Retinal pigment epithelial cell (primary cell): ENCODE measurements around the gene MYH7B.

ENCODE experiments used
- DNase-seq: peaks from one replicate; pipeline ENCODE4 v3.0.0-alpha.2; 2010; ENCODE audit warnings: low read depth
- H3K4me3 ChIP-seq: 2 replicates; pipeline ENCODE4 v1.5.1; 2011; ENCODE audit warnings: mild to moderate bottlenecking, low read length, control low read depth, moderate library complexity
- CTCF ChIP-seq: conservative IDR thresholded peaks from 2 replicates; pipeline ENCODE4 v1.5.1; 2011; ENCODE audit warnings: low read depth, low read length, control low read depth, inconsistent platforms

The MYH7B gene

GRCh38 chr20:34952671-34953070, 3.0 kb upstream of the MYH7B start:
- TF ChIP-seq CTCF, result no peak
- no peak overlapping the region for H3K4me3 ChIP-seq
- DNase-seq, result peak; percentile 64

GRCh38 chr20:34953960-34954359, 1.7 kb upstream of the MYH7B start:
- no peak for TF ChIP-seq CTCF

GRCh38 chr20:34954904-34955230, 801 bp upstream of the MYH7B start:
- no peak for TF ChIP-seq CTCF

More at GRCh38 chr20:34953960-34954359, 1.7 kb upstream of the MYH7B start:
- DNase-seq, result no peak
- H3K4me3 ChIP-seq, result no peak overlapping the region

GRCh38 chr20:34956041-34956458, 382 bp downstream of the MYH7B start:
- TF ChIP-seq CTCF, result no peak
- peak overlapping the region; percentile 78 for H3K4me3 ChIP-seq
- no peak for DNase-seq

More at GRCh38 chr20:34954904-34955230, 801 bp upstream of the MYH7B start:
- peak overlapping the region; percentile 78 for H3K4me3 ChIP-seq
- no peak for DNase-seq

GRCh38 chr20:34956751-34957472, 1.2 kb downstream of the MYH7B start:
- no peak overlapping the region for H3K4me3 ChIP-seq
- TF ChIP-seq CTCF, result no peak
- DNase-seq, result no peak

GRCh38 chr20:34964486-34964885, 8.8 kb downstream of the MYH7B start:
- no peak for TF ChIP-seq CTCF
- H3K4me3 ChIP-seq, result no peak overlapping the region
- no peak for DNase-seq

GRCh38 chr20:34965051-34965450, 9.4 kb downstream of the MYH7B start:
- DNase-seq, result no peak
- TF ChIP-seq CTCF, result no peak

More at GRCh38 chr20:34965051-34965450, 9.4 kb downstream of the MYH7B start:
- no peak overlapping the region for H3K4me3 ChIP-seq
